HCT116 (cell line): ENCODE data around the gene TSPOAP1. TPM values are rescaled to one million over a fixed set of nuclear protein-coding genes. Genes with fewer than 3 reads are reported as not detected.

Experiments used
- ATAC-seq: fragments of 200-7000 bp; cut with Tn5 transposase; 2 replicates; pipeline ENCODE4 v1.9.1; 2020; ENCODE audit warnings: mild to moderate bottlenecking, moderate library complexity
- BruUV-seq: library from RNA; stranded (reverse); fragments of 400-500 nt; replicated peaks from 2 replicates; lab custom pipeline; 2021; lab: Mats Ljungman, UMichigan
- CTCF ChIA-PET: fragments of 300-600 bp; sonication (Branson Sonifier 250); formaldehyde crosslinking; loops from one replicate; lab custom pipeline; 2021; ENCODE audit warnings: antibody characterized with exemption; lab: Charles Lee
- POLR2A ChIA-PET: fragments of 300-600, 350-600 bp; sonication (Branson Sonifier 250); formaldehyde crosslinking; loops from one replicate; lab custom pipeline; 2021; ENCODE audit warnings: antibody characterized with exemption; lab: Charles Lee
- RAD21 ChIA-PET, 2 experiments: fragments of 300-600 bp; sonication (Branson Sonifier 250); formaldehyde crosslinking; loops; one replicate each; lab custom pipeline; 2023; ENCODE audit warnings: low total read pairs in 2 of 2; ENCODE audit not compliant: uncharacterized antibody in 2 of 2, unreplicated experiment in 2 of 2, low non-redundant PET in 1 of 2; lab: Charles Lee
- DNase-seq: peaks from one replicate; pipeline ENCODE4 v3.0.0-alpha.2; 2010; ENCODE audit warnings: low read depth, low spot score
- H2AFZ ChIP-seq: fragments of 200-600 bp; shearing (Covaris generic), sonication (generic); 2 replicates; pipeline ENCODE4 v1.6.1; 2017; ENCODE audit warnings: low read depth, mixed run types, mixed read lengths, antibody characterized with exemption, low read length; ENCODE audit not compliant: poor library complexity, severe bottlenecking
- H3K27ac ChIP-seq: 2 replicates; pipeline ENCODE4 v1.5.1; 2012; ENCODE audit warnings: low read depth, low read length
- H3K27me3 ChIP-seq: fragments of 200-600 bp; sonication (generic); 2 replicates; pipeline ENCODE4 v1.6.1; 2016; ENCODE audit warnings: mixed run types, low read length, mixed read lengths; ENCODE audit not compliant: insufficient read depth
- H3K36me3 ChIP-seq, 2 experiments: fragments of 200-500 bp in 1 of 2; fragments of 200-600 bp in 1 of 2; sonication (Bioruptor generic) in 1 of 2; sonication (generic) in 1 of 2; 2 replicates each; pipeline versions ENCODE4 v1.5.1 to v1.6.1; 2014 to 2016; ENCODE audit warnings: low read length in 2 of 2, inconsistent platforms in 1 of 2, mixed read lengths in 1 of 2, mixed run types in 1 of 2; ENCODE audit not compliant: insufficient read depth in 2 of 2, control insufficient read depth in 1 of 2
- H3K4me1 ChIP-seq, 2 experiments: fragments of 200-600 bp in 1 of 2; sonication (generic) in 1 of 2; 2 replicates each; pipeline versions ENCODE4 v1.5.1 to v1.6.1; 2012 to 2017; ENCODE audit warnings: low read length in 2 of 2, inconsistent platforms in 1 of 2, mild to moderate bottlenecking in 1 of 2, mixed read lengths in 1 of 2, mixed run types in 1 of 2, moderate library complexity in 1 of 2; ENCODE audit not compliant: insufficient read depth in 2 of 2, control insufficient read depth in 1 of 2
- H3K4me2 ChIP-seq: fragments of 200-600 bp; sonication (generic); 2 replicates; pipeline ENCODE4 v1.6.1; 2017; ENCODE audit warnings: mixed run types, low read length, mixed read lengths
- H3K4me3 ChIP-seq, 2 experiments: fragments of 200-600 bp in 1 of 2; sonication (generic) in 1 of 2; replicated peaks in 1 of 2; 2 replicates each; pipeline ENCODE4 v1.5.1; 2011 to 2016; ENCODE audit warnings: low read length in 2 of 2, control low read depth in 1 of 2, low read depth in 1 of 2, mild to moderate bottlenecking in 1 of 2, mixed read lengths in 1 of 2, mixed run types in 1 of 2
- H3K79me2 ChIP-seq: fragments of 200-600 bp; sonication (generic); 2 replicates; pipeline ENCODE4 v1.6.1; 2017; ENCODE audit warnings: mild to moderate bottlenecking, mixed run types, low read length, moderate library complexity, mixed read lengths; ENCODE audit not compliant: insufficient read depth
- H3K9ac ChIP-seq: fragments of 200-600 bp; sonication (generic); 2 replicates; pipeline ENCODE4 v1.6.1; 2016; ENCODE audit warnings: low read length, mixed read lengths
- H3K9me2 ChIP-seq: fragments of 200-600 bp; sonication (generic), shearing (Covaris generic); 2 replicates; pipeline ENCODE4 v1.6.1; 2017; ENCODE audit warnings: mixed run types, mild to moderate bottlenecking, moderate library complexity; ENCODE audit not compliant: insufficient read depth
- H3K9me3 ChIP-seq, 2 experiments: fragments of 200-500 bp in 1 of 2; fragments of 200-600 bp in 1 of 2; sonication (Bioruptor generic) in 1 of 2; sonication (generic) in 1 of 2; 2 replicates each; pipeline ENCODE4 v1.6.1; 2014 to 2017; ENCODE audit warnings: low read length in 2 of 2, mixed read lengths in 2 of 2, inconsistent platforms in 1 of 2, low read depth in 1 of 2, mild to moderate bottlenecking in 1 of 2, mixed run types in 1 of 2, moderate library complexity in 1 of 2; ENCODE audit not compliant: control insufficient read depth in 1 of 2, insufficient read depth in 1 of 2
- H4K20me1 ChIP-seq: fragments of 200-600 bp; sonication (generic), shearing (Covaris generic); 2 replicates; pipeline ENCODE4 v1.6.1; 2017; ENCODE audit warnings: mixed run types, mild to moderate bottlenecking, moderate library complexity; ENCODE audit not compliant: insufficient read depth
- CBX3 ChIP-seq: IDR thresholded peaks from 2 replicates; pipeline ENCODE4 v1.6.1; 2012; ENCODE audit warnings: low read depth
- ELF1 ChIP-seq: IDR thresholded peaks from 2 replicates; pipeline ENCODE4 v1.6.1; 2012; ENCODE audit warnings: low read depth, borderline replicate concordance
- EZH2phosphoT487 ChIP-seq: fragments of 200-600 bp; IDR thresholded peaks from 2 replicates; pipeline ENCODE4 v1.6.1; 2018; ENCODE audit warnings: antibody characterized with exemption, borderline replicate concordance
- JUND ChIP-seq: IDR thresholded peaks from 2 replicates; pipeline ENCODE4 v1.6.1; 2012
- RAD21 ChIP-seq: IDR thresholded peaks from 2 replicates; pipeline ENCODE4 v1.6.1; 2012; ENCODE audit warnings: low read depth, mild to moderate bottlenecking
- SRF ChIP-seq: IDR thresholded peaks from 2 replicates; pipeline ENCODE4 v1.6.1; 2012; ENCODE audit warnings: low read depth
- TCF7L2 ChIP-seq: IDR thresholded peaks from 2 replicates; pipeline ENCODE4 v1.7.0; 2011; ENCODE audit warnings: borderline replicate concordance, inconsistent platforms; ENCODE audit not compliant: insufficient read depth, insufficient read length; ENCODE audit errors: extremely low read depth
- ZFX ChIP-seq: fragments of 450-650 bp; IDR thresholded peaks from 2 replicates; pipeline ENCODE4 v1.6.1; 2017
- intact Hi-C: fragments of 100-400 bp; cut with micrococcal nuclease; formaldehyde crosslinking; loops from 2 replicates; pipeline ENCODE4 v1.10.0; 2022
- total RNA-seq: library from RNA; stranded (reverse); gene quantifications from one replicate; pipeline ENCODE4 v1.2.1, GENCODE V29; 2021; ENCODE audit not compliant: unreplicated experiment
- TF ChIP-seq, protein P1 (sequence below): IDR thresholded peaks from 2 replicates; pipeline ENCODE4 v1.6.1; 2012; ENCODE audit warnings: low read depth
- TF ChIP-seq, protein P2 (sequence below): IDR thresholded peaks from 2 replicates; pipeline ENCODE4 v1.6.1; 2011; ENCODE audit warnings: mild to moderate bottlenecking, low read length, moderate library complexity; ENCODE audit not compliant: insufficient replicate concordance; ENCODE audit errors: extremely low read depth

TSPOAP1 gene
- total RNA-seq, 1 experiment from 2014 or later, result 0.27 TPM

DNA sequence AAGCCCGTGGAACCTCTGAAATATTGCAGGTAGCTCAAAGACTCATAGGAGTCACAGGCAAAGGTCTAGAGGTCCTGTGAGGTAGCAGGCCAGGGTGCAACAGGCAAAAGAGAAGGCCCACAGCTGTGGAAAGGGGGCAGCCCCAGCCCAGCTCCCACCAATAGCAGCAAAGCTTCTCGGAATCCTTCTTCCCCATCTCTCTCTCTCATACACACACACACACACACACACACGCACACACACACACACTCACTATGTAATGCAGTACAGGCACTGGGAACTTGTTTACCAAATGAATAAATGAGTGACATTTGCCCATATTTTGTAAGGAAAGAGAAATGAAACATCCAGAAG lies 40.2 kb upstream of the TSPOAP1 start:
- ATAC-seq (no peak), DNase-seq (no peak)
- Histone ChIP-seq H4K20me1 (no peaks in the 10 kb centered on the region), H3K4me1 (peaks cover 26 to 31% of the 10 kb centered on the region in 2 experiments), H3K9me2 (no peaks in the 10 kb centered on the region), H3K79me2 (peaks cover 72% of the 10 kb centered on the region), H3K9ac (no peak overlapping the region), H3K4me3 (no peak overlapping the region), H3K27me3 (no peaks in the 10 kb centered on the region), H3K9me3 (no peaks in the 10 kb centered on the region), H3K36me3 (peaks cover 14 to 40% of the 10 kb centered on the region in 2 experiments; a peak in 3 of 4 replicates), H2AFZ (no peak overlapping the region), H3K4me2 (no peak overlapping the region), H3K27ac (no peak overlapping the region)
- CTCF ChIA-PET, result no interaction called here
- no TSS peak for BruUV-seq
- POLR2A ChIA-PET, result interaction anchor here (0.8 to 2.4 kb wide), 2 partner anchors 9 to 17 kb away, joined by 3 to 5 read pairs; partner anchors contain the start of gene SUPT4H1
- intact Hi-C loops, result no loop called here
- TF ChIP-seq CBX3, result no peak
- TF ChIP-seq ELF1, result no peak
- RAD21 ChIA-PET, result interaction anchor here in 1 of 2 experiments (0.6 kb wide), 1 partner anchor 49 kb away, joined by 3 read pairs; the partner anchor contains the start of gene RNF43

DNA sequence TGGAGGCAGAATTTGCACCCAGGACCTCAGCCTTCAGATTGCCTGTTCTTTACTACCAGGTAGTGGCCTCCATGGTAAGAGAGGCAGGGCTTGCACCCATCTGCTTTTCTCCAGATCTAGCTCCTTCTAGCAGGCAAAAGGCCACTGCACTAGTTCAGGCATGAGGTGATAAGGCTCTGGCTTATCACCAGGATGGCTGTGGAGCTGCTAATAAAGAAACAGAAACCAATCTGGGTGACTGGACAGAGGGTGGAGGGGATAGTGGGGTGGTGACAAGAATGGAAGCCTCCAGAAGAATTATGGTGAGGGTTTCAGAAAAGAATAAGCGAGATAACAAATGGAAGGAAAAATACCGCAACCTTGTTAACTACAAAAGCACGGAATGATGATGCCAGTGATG lies 38.9 kb upstream of the TSPOAP1 start:
- POLR2A ChIA-PET, result interaction anchor here (2.4 kb wide), 1 partner anchor 15 kb away, joined by 5 read pairs; the partner anchor contains the start of gene SUPT4H1
- intact Hi-C loops, result no loop called here
- H3K36me3 ChIP-seq, result peaks cover 15 to 48% of the 10 kb centered on the region in 2 experiments; a peak in 3 of 4 replicates
- peaks cover 71% of the 10 kb centered on the region for H3K79me2 ChIP-seq
- DNase-seq (no peak), ATAC-seq (no peak)
- H3K4me2 ChIP-seq, result no peak overlapping the region
- RAD21 ChIA-PET, result interaction anchor here in 1 of 2 experiments (0.7 kb wide), 1 partner anchor 205 kb away, joined by 3 read pairs; no protein-coding TSS in a partner anchor
- no TSS peak for BruUV-seq
- peaks cover 26 to 31% of the 10 kb centered on the region in 2 experiments for H3K4me1 ChIP-seq
- H4K20me1 ChIP-seq, result no peaks in the 10 kb centered on the region
- H2AFZ ChIP-seq, result no peak overlapping the region
- TF ChIP-seq ZFX (no peak), SRF (no peak), ELF1 (no peak), TCF7L2 (no peak), JUND (no peak), EZH2phosphoT487 (no peak), RAD21 (no peak)
- TF ChIP-seq, protein P1, sequence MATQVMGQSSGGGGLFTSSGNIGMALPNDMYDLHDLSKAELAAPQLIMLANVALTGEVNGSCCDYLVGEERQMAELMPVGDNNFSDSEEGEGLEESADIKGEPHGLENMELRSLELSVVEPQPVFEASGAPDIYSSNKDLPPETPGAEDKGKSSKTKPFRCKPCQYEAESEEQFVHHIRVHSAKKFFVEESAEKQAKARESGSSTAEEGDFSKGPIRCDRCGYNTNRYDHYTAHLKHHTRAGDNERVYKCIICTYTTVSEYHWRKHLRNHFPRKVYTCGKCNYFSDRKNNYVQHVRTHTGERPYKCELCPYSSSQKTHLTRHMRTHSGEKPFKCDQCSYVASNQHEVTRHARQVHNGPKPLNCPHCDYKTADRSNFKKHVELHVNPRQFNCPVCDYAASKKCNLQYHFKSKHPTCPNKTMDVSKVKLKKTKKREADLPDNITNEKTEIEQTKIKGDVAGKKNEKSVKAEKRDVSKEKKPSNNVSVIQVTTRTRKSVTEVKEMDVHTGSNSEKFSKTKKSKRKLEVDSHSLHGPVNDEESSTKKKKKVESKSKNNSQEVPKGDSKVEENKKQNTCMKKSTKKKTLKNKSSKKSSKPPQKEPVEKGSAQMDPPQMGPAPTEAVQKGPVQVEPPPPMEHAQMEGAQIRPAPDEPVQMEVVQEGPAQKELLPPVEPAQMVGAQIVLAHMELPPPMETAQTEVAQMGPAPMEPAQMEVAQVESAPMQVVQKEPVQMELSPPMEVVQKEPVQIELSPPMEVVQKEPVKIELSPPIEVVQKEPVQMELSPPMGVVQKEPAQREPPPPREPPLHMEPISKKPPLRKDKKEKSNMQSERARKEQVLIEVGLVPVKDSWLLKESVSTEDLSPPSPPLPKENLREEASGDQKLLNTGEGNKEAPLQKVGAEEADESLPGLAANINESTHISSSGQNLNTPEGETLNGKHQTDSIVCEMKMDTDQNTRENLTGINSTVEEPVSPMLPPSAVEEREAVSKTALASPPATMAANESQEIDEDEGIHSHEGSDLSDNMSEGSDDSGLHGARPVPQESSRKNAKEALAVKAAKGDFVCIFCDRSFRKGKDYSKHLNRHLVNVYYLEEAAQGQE, result no peak
- TF ChIP-seq, protein P2, sequence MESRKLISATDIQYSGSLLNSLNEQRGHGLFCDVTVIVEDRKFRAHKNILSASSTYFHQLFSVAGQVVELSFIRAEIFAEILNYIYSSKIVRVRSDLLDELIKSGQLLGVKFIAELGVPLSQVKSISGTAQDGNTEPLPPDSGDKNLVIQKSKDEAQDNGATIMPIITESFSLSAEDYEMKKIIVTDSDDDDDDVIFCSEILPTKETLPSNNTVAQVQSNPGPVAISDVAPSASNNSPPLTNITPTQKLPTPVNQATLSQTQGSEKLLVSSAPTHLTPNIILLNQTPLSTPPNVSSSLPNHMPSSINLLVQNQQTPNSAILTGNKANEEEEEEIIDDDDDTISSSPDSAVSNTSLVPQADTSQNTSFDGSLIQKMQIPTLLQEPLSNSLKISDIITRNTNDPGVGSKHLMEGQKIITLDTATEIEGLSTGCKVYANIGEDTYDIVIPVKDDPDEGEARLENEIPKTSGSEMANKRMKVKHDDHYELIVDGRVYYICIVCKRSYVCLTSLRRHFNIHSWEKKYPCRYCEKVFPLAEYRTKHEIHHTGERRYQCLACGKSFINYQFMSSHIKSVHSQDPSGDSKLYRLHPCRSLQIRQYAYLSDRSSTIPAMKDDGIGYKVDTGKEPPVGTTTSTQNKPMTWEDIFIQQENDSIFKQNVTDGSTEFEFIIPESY, result no peak
- H3K27me3 ChIP-seq, result no peaks in the 10 kb centered on the region
- H3K4me3 ChIP-seq, result no peak overlapping the region
- no peak overlapping the region for H3K9ac ChIP-seq
- CTCF ChIA-PET, result interaction anchor here (1.5 kb wide), 1 partner anchor 50 kb away, joined by 3 read pairs; no protein-coding TSS in a partner anchor
- no peaks in the 10 kb centered on the region for H3K9me3 ChIP-seq
- H3K9me2 ChIP-seq, result no peaks in the 10 kb centered on the region
- H3K27ac ChIP-seq, result no peak overlapping the region
